Neural progenitor cell (in vitro differentiated cells): ENCODE results near the gene SREBF2. TPM values are rescaled to one million over a fixed set of nuclear protein-coding genes. Genes with fewer than 3 reads are reported as not detected.

ENCODE experiments used
- DNase-seq: peaks from one replicate; pipeline ENCODE4 v3.0.0-alpha.2; 2016; ENCODE audit warnings: low spot score
- H2AFZ ChIP-seq: fragments of 200-600 bp; sonication (generic); replicated peaks from 2 replicates; pipeline ENCODE4 v1.6.1; 2016; ENCODE audit warnings: antibody characterized with exemption
- H3F3A ChIP-seq: fragments of 200-600 bp; sonication (generic); 2 replicates; pipeline ENCODE4 v1.6.1; 2016; ENCODE audit warnings: antibody characterized with exemption, low read depth
- H3K27ac ChIP-seq: fragments of 200-600 bp; sonication (generic); 2 replicates; pipeline ENCODE4 v1.5.1; 2016; ENCODE audit warnings: mild to moderate bottlenecking
- H3K27me3 ChIP-seq: fragments of 200-600 bp; sonication (generic); 2 replicates; pipeline ENCODE4 v1.6.1; 2016; ENCODE audit warnings: mild to moderate bottlenecking, moderate library complexity
- H3K36me3 ChIP-seq: fragments of 200-600 bp; sonication (generic); 2 replicates; pipeline ENCODE4 v1.5.1; 2016
- H3K4me1 ChIP-seq: fragments of 200-600 bp; sonication (generic); 2 replicates; pipeline ENCODE4 v1.6.1; 2016; ENCODE audit warnings: mixed run types
- H3K4me2 ChIP-seq: fragments of 200-600 bp; sonication (generic); 2 replicates; pipeline ENCODE4 v1.6.1; 2016
- H3K4me3 ChIP-seq: fragments of 200-600 bp; sonication (generic); 2 replicates; pipeline ENCODE4 v1.5.1; 2016
- H3K79me2 ChIP-seq: fragments of 200-600 bp; sonication (generic); 2 replicates; pipeline ENCODE4 v1.6.1; 2016; ENCODE audit warnings: low read depth
- H3K9ac ChIP-seq: fragments of 200-600 bp; sonication (generic); 2 replicates; pipeline ENCODE4 v1.6.1; 2016
- H3K9me3 ChIP-seq: fragments of 200-600 bp; sonication (generic); 2 replicates; pipeline ENCODE4 v1.5.1; 2016; ENCODE audit warnings: low read depth
- H4K20me1 ChIP-seq: fragments of 200-600 bp; sonication (generic); 2 replicates; pipeline ENCODE4 v1.6.1; 2016; ENCODE audit warnings: low read depth
- H3K27ac Mint-ChIP-seq: 3 replicates; pipeline ENCODE4 v1.8.0; 2021; ENCODE audit warnings: mixed read lengths
- H3K27me3 Mint-ChIP-seq: 2 replicates; pipeline ENCODE4 v1.8.0; 2022; ENCODE audit warnings: low read depth, mild to moderate bottlenecking, inconsistent platforms, moderate library complexity, mixed read lengths; ENCODE audit not compliant: insufficient read depth
- H3K36me3 Mint-ChIP-seq: 3 replicates; pipeline ENCODE4 v1.8.0; 2021; ENCODE audit warnings: mixed read lengths
- H3K4me1 Mint-ChIP-seq: 3 replicates; pipeline ENCODE4 v1.8.0; 2021; ENCODE audit warnings: mixed read lengths
- H3K4me3 Mint-ChIP-seq: 3 replicates; pipeline ENCODE4 v1.8.0; 2021; ENCODE audit warnings: mild to moderate bottlenecking, moderate library complexity, mixed read lengths
- H3K9me3 Mint-ChIP-seq: 3 replicates; pipeline ENCODE4 v1.8.0; 2020; ENCODE audit warnings: mixed read lengths
- EZH2 ChIP-seq: fragments of 200-600 bp; sonication (generic); IDR thresholded peaks from 2 replicates; pipeline ENCODE4 v1.6.1; 2017; ENCODE audit warnings: antibody characterized with exemption, mild to moderate bottlenecking, moderate library complexity
- EZH2phosphoT487 ChIP-seq: fragments of 200-600 bp; sonication (generic); IDR thresholded peaks from 2 replicates; pipeline ENCODE4 v1.6.1; 2017; ENCODE audit warnings: antibody characterized with exemption
- total RNA-seq: library from RNA; depleted of rRNA; stranded (reverse); fragments of >200 nt; gene quantifications from 2 replicates; pipeline ENCODE4 v1.2.3, GENCODE V29; 2015; ENCODE audit warnings: low replicate concordance
- TF ChIP-seq, protein P1 (sequence below): fragments of 200-600 bp; sonication (generic); IDR thresholded peaks from 2 replicates; pipeline ENCODE4 v1.5.1; 2017; ENCODE audit warnings: antibody characterized with exemption, mild to moderate bottlenecking

The SREBF2 gene
- total RNA-seq, 1 donor from 2014 or later = 64.0 TPM

- no peaks in the 10 kb centered on the region for H3K9me3 ChIP-seq
- H3K4me3 ChIP-seq = no peak overlapping the region
- peaks cover 26% of the 10 kb centered on the region for H4K20me1 ChIP-seq
- Mint-ChIP-seq H3K4me3 (no peak overlapping the region), H3K36me3 (peaks cover 44% of the 10 kb centered on the region), H3K27ac (no peak overlapping the region), H3K27me3 (peaks cover 2% of the 10 kb centered on the region), H3K4me1 (no peaks in the 10 kb centered on the region), H3K9me3 (no peaks in the 10 kb centered on the region)
- no peak overlapping the region for H3K9ac ChIP-seq
- no peaks in the 10 kb centered on the region for H3K79me2 ChIP-seq
- no peak for DNase-seq
- TF ChIP-seq EZH2phosphoT487 (no peak), EZH2 (no peak)
- TF ChIP-seq, protein P1, sequence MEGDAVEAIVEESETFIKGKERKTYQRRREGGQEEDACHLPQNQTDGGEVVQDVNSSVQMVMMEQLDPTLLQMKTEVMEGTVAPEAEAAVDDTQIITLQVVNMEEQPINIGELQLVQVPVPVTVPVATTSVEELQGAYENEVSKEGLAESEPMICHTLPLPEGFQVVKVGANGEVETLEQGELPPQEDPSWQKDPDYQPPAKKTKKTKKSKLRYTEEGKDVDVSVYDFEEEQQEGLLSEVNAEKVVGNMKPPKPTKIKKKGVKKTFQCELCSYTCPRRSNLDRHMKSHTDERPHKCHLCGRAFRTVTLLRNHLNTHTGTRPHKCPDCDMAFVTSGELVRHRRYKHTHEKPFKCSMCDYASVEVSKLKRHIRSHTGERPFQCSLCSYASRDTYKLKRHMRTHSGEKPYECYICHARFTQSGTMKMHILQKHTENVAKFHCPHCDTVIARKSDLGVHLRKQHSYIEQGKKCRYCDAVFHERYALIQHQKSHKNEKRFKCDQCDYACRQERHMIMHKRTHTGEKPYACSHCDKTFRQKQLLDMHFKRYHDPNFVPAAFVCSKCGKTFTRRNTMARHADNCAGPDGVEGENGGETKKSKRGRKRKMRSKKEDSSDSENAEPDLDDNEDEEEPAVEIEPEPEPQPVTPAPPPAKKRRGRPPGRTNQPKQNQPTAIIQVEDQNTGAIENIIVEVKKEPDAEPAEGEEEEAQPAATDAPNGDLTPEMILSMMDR = no peak
- no peaks in the 10 kb centered on the region for H3K27me3 ChIP-seq
- peaks cover 9% of the 10 kb centered on the region for H3K36me3 ChIP-seq
- H3K4me2 ChIP-seq = no peak overlapping the region
- no peak overlapping the region for H2AFZ ChIP-seq
- H3K4me1 ChIP-seq = no peaks in the 10 kb centered on the region
- H3K27ac ChIP-seq = no peak overlapping the region
- peaks cover 4% of the 10 kb centered on the region for H3F3A ChIP-seq
Measured at GRCh38 chr22:41873391-41873790, 40.5 kb downstream of the SREBF2 start.

GRCh38 chr22:41874090-41874489 is 41.2 kb downstream of the SREBF2 start:
- TF ChIP-seq, protein P1 = no peak
- TF ChIP-seq EZH2phosphoT487 = no peak
- TF ChIP-seq EZH2 = no peak
- H3K79me2 ChIP-seq = no peaks in the 10 kb centered on the region
- Mint-ChIP-seq H3K4me1 (no peaks in the 10 kb centered on the region), H3K27me3 (peaks cover 2% of the 10 kb centered on the region), H3K27ac (no peak overlapping the region), H3K9me3 (no peaks in the 10 kb centered on the region), H3K4me3 (no peak overlapping the region), H3K36me3 (peaks cover 47% of the 10 kb centered on the region)
- H3K27me3 ChIP-seq = no peaks in the 10 kb centered on the region
- H3F3A ChIP-seq = peaks cover 4% of the 10 kb centered on the region
- no peak for DNase-seq
- H3K9ac ChIP-seq = no peak overlapping the region
- no peaks in the 10 kb centered on the region for H3K9me3 ChIP-seq
- peaks cover 9% of the 10 kb centered on the region for H3K36me3 ChIP-seq
- no peak overlapping the region for H3K4me2 ChIP-seq
- H3K27ac ChIP-seq = no peak overlapping the region
- no peaks in the 10 kb centered on the region for H3K4me1 ChIP-seq
- H4K20me1 ChIP-seq = peaks cover 24% of the 10 kb centered on the region
- no peak overlapping the region for H3K4me3 ChIP-seq
- H2AFZ ChIP-seq = no peak overlapping the region

GRCh38 chr22:41875531-41876270 is 42.8 kb downstream of the SREBF2 start:
- Histone ChIP-seq H3K9ac (no peak overlapping the region), H2AFZ (no peak overlapping the region), H3K27ac (no peak overlapping the region), H3K4me1 (no peaks in the 10 kb centered on the region), H3K9me3 (no peaks in the 10 kb centered on the region), H3K36me3 (peaks cover 7% of the 10 kb centered on the region), H3K4me3 (no peak overlapping the region), H3K27me3 (no peaks in the 10 kb centered on the region), H3F3A (peaks cover 4% of the 10 kb centered on the region), H4K20me1 (peaks cover 19% of the 10 kb centered on the region), H3K4me2 (no peak overlapping the region), H3K79me2 (no peaks in the 10 kb centered on the region)
- DNase-seq = no peak
- H3K4me3 Mint-ChIP-seq = no peak overlapping the region
- H3K27ac Mint-ChIP-seq = no peak overlapping the region
- H3K4me1 Mint-ChIP-seq = no peaks in the 10 kb centered on the region
- TF ChIP-seq, protein P1 = no peak
- H3K36me3 Mint-ChIP-seq = peaks cover 49% of the 10 kb centered on the region
- peaks cover 2% of the 10 kb centered on the region for H3K27me3 Mint-ChIP-seq
- no peaks in the 10 kb centered on the region for H3K9me3 Mint-ChIP-seq
